ENCODE data around the gene ZNF385B.

ZNF385B gene

GRCh38 chr2:179581605-179582004, 279.8 kb downstream of the ZNF385B start:
- DNase-seq (ENCODE audit: low read depth) = no peak

GRCh38 chr2:179580378-179581146, 280.9 kb downstream of the ZNF385B start:
- DNase-seq (ENCODE audit: low read depth) = no peak

GRCh38 chr2:179579800-179580199, 281.6 kb downstream of the ZNF385B start:
- DNase-seq (ENCODE audit: low read depth) = no peak

- DNase-seq (ENCODE audit: low read depth) = no peak
These were observed 283.1 kb downstream of the ZNF385B start for GRCh38 chr2:179578171-179578916.

GRCh38 chr2:179574061-179574519, 287.3 kb downstream of the ZNF385B start:
- no peak for DNase-seq (ENCODE audit: low read depth)

- DNase-seq (ENCODE audit: low read depth) = no peak
These were observed 288.9 kb downstream of the ZNF385B start for GRCh38 chr2:179572544-179572943.

- DNase-seq (ENCODE audit: low read depth) = no peak
These were observed 289.7 kb downstream of the ZNF385B start for GRCh38 chr2:179571721-179572120.

- no peak for DNase-seq (ENCODE audit: low read depth)
These were observed 290.2 kb downstream of the ZNF385B start for GRCh38 chr2:179571252-179571651.

- DNase-seq (ENCODE audit: low read depth) = no peak
These were observed 291.6 kb downstream of the ZNF385B start for GRCh38 chr2:179569831-179570233.

GRCh38 chr2:179565807-179566206, 295.6 kb downstream of the ZNF385B start:
- DNase-seq (ENCODE audit: low read depth) = no peak

GRCh38 chr2:179562330-179562885, 299.0 kb downstream of the ZNF385B start:
- DNase-seq (ENCODE audit: low read depth) = no peak

- no peak for DNase-seq (ENCODE audit: low read depth)
These were observed 299.7 kb downstream of the ZNF385B start for GRCh38 chr2:179561702-179562101.

- DNase-seq (ENCODE audit: low read depth) = no peak
These were observed 301.1 kb downstream of the ZNF385B start for GRCh38 chr2:179560257-179560735.

- DNase-seq (ENCODE audit: low read depth) = no peak
These were observed 302.2 kb downstream of the ZNF385B start for GRCh38 chr2:179559108-179559806.

GRCh38 chr2:179558010-179558934, 303.1 kb downstream of the ZNF385B start:
- no peak for DNase-seq (ENCODE audit: low read depth)

- DNase-seq (ENCODE audit: low read depth) = no peak
These were observed 305.0 kb downstream of the ZNF385B start for GRCh38 chr2:179556425-179556824.

- no peak for DNase-seq (ENCODE audit: low read depth)
These were observed 305.6 kb downstream of the ZNF385B start for GRCh38 chr2:179555691-179556283.

- no peak for DNase-seq (ENCODE audit: low read depth)
These were observed 306.6 kb downstream of the ZNF385B start for GRCh38 chr2:179554639-179555386.

GRCh38 chr2:179553382-179553781, 308.0 kb downstream of the ZNF385B start:
- no peak for DNase-seq (ENCODE audit: low read depth)

GRCh38 chr2:179551539-179552045, 309.8 kb downstream of the ZNF385B start:
- no peak for DNase-seq (ENCODE audit: low read depth)
